Mammary epithelial cell (primary cell): ENCODE measurements around the gene SF3B2.

ENCODE experiments used
- CTCF ChIP-seq, 2 donors: IDR thresholded peaks in 1 of 2; conservative IDR thresholded peaks in 1 of 2; 2 replicates each; pipeline ENCODE4 v1.5.1; 2011 to 2012; ENCODE audit warnings: inconsistent platforms in 2 of 2, low read length in 2 of 2, mild to moderate bottlenecking in 2 of 2, control low read depth in 1 of 2, low read depth in 1 of 2; ENCODE audit not compliant: insufficient read depth in 1 of 2; ENCODE audit errors: extremely low read depth in 1 of 2
- EZH2 ChIP-seq: IDR thresholded peaks from 2 replicates; pipeline ENCODE4 v1.6.1; 2012; ENCODE audit warnings: low read length, inconsistent platforms, borderline replicate concordance

GRCh38 chr11:66042996-66043906 is 8.9 kb upstream of the SF3B2 start:
- TF ChIP-seq EZH2 = no peak
- no peak for TF ChIP-seq CTCF (conservative IDR thresholded peaks at IDR 0.05 in 1 of 2, IDR thresholded peaks at IDR 0.05 in 1 of 2; ENCODE audit: extremely low read depth in 1 of 2, insufficient read depth in 1 of 2, low read depth in 1 of 2, low read length in 2 of 2)
